CD4-positive, alpha-beta T cell treated with Interferon alpha-2 for 1 hour (primary cell): ENCODE measurements around the gene RAET1G.
A peak's percentile ranks its signal among the peaks of the same experiment; 100 is the strongest.
"Not testable (repeated sequence)": the region's sequence is repeated elsewhere in the genome, so short reads cannot be mapped to it uniquely, and the experiment has no call there.

ENCODE experiments used
- DNase-seq, 2 donors: peaks; one replicate each; pipeline ENCODE4 v3.0.0-alpha.2; 2020 to 2022

RAET1G gene

DNA sequence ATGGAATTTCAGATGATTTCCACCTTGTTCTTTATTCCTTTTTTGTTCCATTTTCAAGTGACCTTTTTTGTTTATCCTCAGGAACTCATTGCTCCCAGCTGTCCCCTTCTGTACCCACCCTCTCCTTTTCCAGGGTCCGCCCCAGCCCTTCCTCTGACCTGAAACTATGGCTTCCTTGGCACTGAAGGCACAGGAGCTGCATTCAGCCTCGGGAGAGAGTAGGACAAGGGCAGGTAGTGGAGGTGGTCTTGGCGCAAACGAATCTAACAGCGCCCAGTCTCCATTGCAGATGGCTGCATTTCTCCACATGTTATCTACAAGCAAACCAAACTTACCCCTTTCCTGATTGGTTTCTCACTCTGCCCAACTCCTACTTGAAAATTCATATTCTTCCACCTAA, 10.1 kb upstream of the RAET1G start:
- DNase-seq, result no peak

DNA sequence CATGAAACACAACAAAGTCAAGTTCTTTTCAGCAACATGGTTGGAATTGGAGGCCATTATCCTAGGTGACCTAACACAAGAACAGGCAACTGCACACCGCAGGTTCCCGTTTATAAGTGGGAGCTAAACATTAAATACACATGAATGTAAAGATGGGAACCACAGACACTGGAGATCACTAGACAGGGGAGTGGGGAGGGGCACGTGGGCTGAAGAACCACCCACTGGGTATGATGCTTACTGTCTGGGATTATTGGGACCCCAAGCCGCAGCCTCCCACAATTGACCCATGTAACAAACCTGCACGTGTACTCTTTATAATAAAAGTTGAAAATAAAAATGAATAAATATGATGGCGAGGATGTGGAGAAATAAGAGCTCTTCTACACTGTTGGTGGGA, 8.6 kb upstream of the RAET1G start:
- DNase-seq, result no peak

DNA sequence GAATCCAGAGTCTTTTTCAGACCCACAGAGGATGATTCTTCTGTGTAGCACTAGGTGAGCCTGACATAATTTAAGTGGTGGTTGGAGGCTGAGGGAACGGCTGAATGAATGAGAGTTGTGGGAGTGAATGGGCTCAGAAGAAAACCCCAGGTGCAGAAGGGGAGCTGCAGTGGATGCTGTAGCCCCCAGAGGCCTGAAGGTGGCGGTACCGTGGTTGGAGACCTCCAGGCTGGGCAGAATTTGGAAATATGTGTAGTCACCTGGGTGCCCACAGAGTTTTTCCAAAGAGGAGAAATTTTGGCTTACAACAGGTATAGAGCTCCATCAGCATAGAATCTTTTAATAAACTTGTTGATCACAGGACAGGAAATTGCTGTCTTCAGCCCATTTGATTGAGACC, 6.5 kb upstream of the RAET1G start:
- DNase-seq, result no peak

DNA sequence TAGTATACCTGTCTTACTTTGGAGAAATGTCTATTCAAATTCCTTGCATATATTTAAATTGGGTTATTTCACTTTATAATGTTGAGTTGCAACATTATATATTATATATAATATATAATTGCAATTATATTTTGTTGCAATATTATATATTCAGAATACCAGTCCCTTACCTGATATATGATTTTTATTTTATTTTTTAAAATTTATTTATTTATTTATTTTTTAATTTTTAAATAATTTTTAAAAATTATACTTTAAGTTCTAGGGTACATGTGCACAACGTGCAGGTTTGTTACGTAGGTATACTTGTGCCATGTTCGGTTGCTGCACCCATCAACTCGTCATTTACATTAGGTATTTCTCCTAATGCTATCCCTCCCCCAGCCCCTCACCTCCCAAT, 4.1 kb upstream of the RAET1G start:
- DNase-seq, result not testable (repeated sequence)

DNA sequence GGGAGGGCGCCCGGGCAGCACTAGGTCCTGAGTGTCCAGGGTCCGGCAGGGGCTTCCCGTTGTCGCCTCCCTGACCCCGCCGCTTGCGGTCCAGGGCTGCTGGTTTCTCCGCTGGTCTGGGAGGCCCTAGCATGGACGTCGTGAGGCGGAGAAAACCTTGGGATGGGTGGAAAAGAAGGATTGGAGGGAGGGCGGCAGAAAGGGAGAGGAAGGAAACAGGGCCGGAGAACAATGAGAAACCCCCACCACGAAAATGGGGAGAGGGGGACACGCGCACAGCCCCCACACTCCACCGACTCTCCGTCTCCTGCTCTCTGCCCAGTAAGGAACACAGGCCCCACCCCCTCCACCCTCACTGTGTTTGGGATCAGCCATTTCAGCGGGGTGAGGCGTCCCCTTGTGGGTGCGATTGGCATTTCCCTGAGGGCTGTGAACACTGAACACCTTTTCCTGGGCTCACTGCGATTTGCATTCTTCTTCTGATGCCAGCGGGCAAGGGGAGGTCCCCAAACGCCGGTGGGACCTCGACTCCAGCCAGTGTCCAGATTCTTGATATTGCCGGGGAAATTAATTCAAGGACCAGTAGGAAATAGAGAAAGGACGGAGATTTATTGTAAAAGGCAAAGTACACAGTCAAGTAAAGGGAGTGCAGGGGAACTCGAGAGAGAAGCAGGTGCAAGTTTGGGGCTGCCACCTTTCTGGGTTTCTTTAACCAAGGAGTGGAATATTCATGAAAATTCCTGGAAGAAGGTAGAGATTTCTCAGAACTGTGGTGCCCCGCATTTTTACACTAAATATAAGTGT, 3.3 kb upstream of the RAET1G start:
- peak; percentile 64 to 78 for DNase-seq

DNA sequence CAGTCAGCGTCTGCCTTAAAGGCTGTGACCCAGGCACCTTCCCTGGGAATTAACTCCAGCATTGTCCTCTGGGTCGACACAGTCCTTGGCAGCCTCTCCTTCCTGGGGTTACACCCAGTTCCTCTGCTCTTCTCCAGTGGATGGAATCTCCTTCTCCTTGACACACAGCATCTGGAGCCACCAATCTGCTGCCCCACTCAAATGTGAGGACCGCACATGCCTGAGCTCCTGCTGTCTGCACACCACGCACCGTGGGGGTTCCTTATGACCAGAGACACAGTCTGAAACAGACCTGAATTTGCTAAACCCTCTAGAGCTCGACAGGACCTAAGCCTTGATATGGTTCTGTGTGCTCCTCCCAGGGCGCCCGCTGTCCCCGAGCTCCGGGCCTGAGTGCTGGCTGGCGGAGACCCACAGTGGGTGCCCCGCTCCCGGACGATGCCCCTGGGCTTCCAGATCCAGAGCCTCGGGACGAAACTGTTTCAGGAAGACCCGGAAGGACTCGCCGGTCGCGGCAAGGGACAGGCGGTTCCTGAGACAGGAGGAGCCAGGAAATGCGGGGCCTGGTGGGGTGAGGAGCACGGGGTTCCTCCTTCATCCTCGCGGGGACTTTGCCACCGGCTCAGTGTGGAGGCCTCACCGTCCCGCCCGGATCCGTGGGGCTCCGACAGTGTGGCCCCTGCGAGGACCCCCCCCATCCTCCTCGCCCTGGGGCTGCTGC, 2.5 kb upstream of the RAET1G start:
- no peak for DNase-seq

DNA sequence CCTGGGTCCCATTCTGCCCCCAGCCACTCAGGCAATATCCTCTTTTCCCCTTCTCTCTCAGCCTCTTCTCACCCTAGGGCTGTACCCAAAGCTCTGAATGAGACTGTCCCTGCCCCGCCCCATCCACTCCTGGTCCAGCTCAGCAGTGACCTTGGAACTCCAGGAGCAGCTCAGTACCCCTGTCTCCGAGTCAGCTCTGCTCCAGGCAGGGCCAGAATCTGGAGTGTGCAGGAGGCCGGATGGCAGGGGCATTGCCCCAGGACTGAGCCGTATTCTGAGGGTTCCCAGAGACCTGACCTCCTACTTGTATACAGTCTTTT, 2.0 kb upstream of the RAET1G start:
- DNase-seq, result no peak

DNA sequence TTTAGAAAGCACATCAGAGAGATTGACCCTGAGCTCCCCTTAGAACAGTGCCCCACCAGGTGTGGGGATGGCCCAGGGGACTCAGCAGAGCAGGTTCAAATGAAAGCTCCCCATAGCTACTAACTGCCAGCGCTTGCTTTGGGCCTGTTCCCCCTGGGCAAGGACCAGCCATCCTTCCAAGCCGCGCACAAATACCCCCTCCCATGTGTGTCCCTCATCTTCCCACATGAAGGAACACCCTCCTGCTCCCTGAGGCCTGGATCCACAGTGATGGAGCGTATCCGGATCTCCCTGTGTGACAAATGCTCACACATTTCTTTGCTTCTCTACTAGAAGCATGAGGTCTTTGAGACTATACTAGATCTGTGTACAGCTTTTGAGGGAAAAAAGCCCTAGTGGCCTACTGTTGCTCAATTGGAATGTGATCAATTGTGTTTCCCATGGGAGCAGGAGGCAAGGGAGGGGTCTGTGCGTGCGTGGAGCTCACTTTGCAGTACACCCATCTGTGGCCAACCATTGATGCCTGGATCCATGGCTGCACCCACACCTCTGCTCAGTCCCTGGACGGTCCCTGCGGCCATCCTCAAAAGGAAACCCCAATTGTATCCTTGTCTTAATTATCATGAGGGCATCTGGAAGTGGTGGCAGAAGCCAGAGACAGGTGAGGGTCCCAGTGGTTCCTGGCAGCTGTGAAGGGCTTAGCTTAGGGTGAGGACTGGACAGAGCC, 1.4 kb upstream of the RAET1G start:
- no peak for DNase-seq

DNA sequence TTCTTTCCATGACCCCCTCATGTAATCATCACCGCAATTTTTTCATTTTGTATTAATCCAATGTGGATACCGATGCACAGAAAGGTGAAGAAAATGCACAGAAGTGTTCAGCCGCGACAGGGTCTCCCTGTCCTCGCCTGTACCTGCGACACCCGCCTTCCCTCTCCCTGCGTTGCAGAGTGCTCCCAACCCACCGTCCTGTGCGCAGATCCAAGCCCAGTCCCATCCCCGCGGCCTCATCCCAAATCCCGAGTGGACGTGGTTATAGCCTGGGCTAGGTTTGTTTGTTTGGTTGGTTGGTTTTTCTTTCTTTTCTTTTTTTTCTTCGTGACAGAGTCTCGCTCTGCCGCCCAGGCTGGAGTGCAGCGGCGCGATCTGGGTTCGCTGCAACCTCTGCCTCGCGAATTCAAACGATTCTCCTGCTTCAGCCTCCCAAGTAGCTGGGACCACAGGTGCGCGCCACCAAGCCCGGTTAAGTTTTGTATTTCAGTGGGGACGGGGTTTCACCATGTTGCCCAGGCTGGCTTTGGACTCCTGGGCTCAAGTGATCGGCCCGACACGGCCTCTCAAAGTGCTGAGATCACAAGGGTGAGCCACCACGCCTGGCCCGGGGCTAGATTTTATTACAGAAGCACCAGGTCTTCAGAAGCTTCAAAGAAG, 536 bp upstream of the RAET1G start:
- no peak for DNase-seq

DNA sequence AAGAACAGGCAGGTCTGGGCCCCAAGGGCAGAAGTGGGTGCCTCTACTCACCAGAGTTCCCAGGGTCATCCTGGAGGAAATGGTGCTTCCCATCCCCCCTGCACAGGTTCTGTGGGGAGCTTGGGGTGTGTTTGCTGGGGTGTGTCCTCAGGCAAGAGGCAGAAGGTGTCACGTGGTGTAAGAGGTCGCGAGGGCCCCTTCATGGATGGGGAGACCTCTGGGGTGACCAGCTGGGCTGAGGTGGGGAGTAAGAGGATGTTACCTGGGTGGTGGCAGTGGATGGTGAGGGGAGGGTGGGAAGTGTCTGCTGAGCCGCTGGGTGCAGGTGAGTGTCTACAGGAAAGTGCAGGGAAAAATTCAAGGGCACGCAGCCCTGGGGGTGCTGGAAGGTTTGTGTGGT, 830 bp downstream of the RAET1G start:
- DNase-seq, result not testable (repeated sequence)

DNA sequence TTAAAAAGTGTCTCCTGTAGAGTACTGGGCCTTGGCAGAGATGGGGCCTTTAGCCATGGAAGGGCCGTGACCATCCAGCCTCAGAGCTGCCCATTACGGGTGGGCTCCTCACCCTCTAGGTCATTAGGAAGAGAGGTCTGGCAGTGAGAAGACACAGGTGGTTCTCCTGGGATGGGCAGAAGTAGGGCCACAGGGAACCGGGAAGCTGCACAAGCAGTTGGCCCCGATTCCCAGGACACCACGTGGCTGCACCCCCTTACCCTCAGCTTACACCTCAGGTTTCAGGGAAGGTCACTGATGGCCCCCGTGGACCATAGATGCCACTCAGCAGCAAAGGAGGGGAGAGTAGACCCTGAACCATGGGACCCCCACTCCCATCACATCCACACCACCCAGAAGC, 1.6 kb downstream of the RAET1G start:
- DNase-seq, result no peak

DNA sequence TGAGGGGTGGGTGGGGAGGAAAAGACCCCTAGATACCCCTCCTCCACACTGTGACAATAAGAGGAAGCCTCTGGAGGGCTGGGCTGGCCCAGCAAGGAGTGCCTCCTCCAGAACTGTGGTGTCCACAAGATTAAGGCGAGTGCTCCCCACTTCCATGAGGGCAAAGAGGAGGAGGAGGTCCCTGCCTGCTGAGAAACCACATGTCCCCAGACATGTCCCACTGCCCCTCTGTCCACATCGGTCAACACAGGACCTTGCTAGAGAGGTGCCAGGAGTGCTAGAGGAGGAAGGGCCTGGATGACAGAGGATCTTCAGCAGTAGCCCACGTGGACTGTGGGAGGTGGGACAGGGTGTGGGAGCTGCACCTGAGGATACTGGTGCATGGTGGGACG, 3.1 kb downstream of the RAET1G start:
- no peak for DNase-seq

DNA sequence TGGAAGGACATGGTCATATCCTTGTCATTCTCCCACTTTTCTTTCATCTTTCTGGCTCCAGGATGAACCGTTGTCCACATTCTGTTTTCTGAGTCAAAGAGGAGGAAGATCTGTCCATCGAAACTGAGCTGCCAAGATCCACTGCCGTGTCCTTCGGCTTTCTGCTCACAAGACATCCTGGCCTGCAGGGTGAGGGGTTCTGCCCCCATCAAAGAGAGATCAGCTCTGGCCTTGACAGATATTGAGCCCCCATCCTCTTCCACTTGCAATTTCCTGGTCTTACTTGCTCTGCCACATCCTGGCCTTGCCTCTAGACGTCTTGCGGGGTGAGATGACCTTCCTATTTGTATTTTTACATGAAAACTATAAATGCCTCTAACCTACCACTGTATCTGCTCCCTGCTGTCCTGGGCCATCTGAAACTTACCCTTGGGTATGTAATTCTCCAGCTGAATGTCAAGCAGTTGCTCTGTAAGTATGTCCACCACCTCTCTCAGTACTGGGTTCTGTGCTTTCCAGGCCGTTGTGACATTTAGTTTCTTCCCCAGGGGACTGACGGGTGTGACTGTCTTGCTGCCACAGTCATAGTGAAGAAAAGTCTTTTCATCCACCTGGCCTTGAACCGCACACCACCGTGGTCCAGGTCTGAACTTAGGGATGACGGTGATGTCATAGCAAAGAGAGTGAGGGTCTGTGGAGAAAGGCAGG, 3.6 kb downstream of the RAET1G start:
- DNase-seq, result not testable (repeated sequence)

DNA sequence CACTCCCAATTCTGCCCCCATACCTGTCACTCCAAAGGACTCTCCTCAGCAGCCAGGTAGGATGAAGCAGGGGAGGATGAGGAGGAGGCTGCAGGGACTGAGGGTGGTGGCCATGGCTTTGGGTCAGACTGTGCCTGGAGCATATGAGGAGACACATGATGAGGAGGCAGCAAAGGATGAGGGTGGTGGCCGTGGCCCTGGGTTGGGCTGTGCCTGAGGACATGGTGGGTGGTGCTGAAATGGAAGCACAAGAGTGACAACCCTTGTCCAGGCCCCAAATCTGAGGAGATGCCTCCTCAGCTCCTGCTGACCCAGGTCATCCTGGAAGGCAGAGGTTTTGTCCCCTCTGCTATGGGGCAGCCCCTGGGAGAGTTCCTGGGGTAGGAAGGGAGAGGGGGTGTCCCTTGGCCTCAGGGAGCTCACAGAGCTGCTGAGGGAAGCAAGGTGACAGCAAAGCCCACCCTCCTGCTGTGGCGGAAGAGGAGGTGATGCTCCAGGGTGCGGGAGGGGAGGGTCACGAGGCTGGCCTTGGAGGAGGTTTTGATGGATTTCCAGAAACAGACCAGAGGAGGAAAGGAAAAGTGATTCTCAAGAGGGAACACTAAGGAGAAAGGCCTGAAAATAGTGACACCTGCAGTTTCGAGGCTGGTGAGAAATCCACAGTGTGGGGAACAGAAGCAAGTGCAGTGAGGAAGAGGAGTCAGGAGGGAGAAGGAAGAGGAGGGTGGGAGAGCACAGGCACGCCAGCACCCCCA, 4.6 kb downstream of the RAET1G start:
- no peak for DNase-seq

DNA sequence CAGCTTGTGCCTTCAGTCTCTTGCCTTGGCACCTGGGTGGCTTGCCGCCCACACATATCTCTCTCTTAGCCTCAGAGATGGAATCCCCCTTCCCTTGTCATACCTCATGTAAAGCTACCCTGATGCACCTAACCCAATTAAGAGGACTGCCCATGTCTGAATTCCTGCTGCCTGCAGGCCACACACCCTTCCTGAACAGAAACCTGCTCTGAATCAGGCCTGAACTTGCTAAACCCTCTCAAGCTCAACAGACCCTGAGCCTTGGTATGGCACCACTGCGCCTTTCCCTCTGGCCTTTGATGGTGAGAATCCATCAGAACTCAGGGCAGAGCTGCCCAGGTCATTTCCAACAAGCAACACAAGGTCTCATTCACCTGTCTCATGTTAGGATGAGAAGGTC, 5.2 kb downstream of the RAET1G start:
- DNase-seq, result no peak

DNA sequence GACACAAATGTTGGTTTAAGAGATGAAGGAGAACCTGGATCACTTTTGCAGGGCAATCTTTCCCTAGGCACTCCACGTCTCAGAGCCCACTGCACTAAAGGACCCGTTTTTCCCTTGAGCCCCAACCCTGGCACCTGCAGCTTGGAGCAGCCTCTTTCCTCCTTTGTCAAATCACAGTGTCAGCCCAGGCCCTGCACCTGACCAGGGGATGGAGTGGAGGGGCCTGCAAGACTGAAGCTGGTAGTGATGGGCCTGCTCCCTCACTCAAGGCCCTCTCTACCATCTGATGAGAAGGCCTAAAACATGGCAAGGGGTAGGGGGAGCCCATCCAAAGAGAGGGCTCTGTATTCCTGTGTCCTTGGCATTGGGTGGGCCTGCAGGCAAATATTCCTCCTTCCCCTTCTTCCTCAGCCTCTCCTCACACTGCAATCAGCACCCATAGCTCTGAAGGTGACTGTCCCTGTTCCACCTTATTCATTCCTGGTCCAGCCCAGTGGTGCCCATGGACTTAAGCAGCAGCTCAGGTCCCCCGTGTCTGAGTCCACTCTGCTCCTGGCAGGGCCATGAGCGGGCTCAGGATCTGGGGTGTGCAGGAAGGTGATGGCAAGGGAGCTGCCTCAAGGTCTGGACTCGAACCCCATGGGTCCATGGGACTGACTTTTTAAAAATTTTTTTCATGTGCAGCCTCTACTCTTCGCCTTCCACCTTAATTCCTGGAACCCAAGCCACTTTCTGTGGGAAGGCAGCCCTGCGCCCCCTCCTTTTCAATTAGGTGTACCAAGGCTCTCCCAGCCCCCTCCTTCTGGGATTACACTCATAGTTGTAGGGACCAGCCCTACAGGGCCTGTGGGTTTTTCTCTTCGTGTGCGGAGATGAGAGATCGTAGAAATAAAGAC, 6.7 kb downstream of the RAET1G start:
- DNase-seq, result no peak

DNA sequence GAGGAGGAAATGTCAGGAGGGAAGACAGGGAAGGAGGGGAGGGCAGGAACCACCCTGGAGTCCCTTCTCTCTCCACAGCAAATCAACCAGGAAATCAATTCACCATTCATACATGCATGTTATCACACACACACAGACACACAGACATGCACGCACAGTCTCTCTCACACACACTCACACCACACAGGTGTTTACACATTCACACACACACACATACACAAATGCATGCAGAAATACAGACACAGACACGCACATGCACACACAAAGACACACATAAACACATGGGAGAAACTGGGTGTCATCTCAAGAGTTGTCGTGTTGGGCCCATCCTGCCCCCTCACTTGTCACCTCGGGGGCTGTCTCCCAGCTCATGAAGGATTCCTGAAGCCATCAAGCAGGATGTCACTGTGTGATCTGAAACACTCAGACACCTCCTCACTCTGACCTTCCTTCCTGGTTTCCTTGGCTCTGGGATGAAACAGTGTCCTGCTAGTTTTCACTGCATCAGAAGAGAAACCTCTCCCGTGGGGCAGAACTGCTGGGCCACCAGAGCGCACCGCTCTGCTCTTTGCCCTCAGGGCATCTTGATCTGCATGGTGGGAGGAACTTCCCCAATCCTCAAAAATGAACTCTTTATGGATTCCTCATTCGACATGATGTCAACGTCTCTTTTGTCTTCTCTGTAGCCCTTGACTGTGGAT, 9.2 kb downstream of the RAET1G start:
- no peak for DNase-seq

DNA sequence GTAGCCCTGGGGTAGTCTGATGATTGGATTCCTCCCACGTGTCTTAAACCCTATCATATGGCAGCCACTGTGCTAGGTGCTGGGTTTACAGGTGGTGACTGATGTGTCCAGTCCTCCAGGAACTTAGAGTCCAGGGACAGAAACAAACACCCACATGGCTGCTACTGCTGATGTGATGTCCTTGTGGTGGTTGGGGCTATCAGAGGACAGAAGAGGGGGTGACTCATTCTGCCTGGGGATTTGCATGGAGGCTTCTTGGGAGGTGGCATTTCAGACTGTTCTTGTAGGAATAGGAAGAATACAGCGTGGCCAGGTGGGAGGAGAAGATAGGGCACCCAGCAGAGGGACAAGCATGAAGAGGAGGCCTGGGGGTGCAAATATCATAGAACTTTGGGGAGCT, 9.8 kb downstream of the RAET1G start:
- no peak for DNase-seq

DNA sequence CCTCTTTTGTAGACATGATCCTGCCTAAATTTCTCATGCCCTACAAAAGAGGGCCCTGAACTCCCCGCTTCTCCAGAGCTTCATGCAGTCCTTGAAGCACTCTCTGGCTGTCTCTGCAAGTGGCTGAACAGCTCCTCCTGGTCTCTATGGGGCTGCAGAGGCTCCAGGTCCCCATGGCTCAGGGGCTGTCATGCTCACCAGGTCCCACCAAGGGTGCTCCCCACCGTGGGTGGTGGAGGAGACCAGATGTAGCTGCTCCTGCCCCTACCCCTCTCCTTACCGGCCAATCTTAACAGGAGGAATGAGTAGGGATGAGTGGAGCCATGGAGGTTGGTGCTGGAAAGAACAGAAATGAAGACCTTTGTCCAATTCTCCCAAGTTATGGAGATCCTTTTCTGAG, 10.2 kb downstream of the RAET1G start:
- DNase-seq, result not testable (repeated sequence)

DNA sequence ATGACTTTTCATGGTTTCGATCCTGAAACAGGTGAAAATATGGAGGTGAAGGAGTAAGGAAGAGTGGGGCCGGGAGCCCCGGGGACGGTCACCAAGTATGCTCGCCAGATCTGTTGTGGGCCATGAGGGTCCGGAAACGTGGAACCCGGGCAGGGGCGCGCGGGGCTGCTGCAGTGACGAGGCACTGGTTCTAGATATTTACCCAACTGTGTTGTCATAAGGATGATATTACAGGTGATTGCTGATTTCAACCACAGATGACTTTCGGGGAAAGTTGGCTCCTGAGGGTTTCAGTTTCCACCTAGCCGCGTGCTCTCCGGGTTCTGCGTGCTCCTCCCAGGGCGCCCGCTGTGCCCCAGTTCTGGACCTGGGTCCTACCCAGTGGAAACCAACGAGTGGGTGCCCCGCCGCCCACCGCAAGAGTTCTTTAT, 12.2 kb downstream of the RAET1G start:
- no peak for DNase-seq
